A549 (cell line): ENCODE data around the gene CACNB1. TPM values are rescaled to one million over a fixed set of nuclear protein-coding genes. Genes with fewer than 3 reads are reported as not detected.

Source experiments
- ATAC-seq, 2 experiments: fragments of 200-7000 bp in 1 of 2; fragments of >200 bp in 1 of 2; cut with Nextera tagmentation in 1 of 2; cut with Tn5 transposase in 1 of 2; 3 replicates each; pipeline versions ENCODE4 v1.8.0 to v1.9.1; 2018 to 2020; ENCODE audit warnings: mild to moderate bottlenecking in 1 of 2, moderate library complexity in 1 of 2
- CTCF ChIA-PET: fragments of 300-600 bp; sonication (Branson Sonifier 250); formaldehyde crosslinking; extraction: SDS; loops from one replicate; lab custom pipeline; 2021; ENCODE audit warnings: antibody characterized with exemption, inconsistent platforms; lab: Yijun Ruan, JAX
- POLR2A ChIA-PET: fragments of 350-600 bp; formaldehyde crosslinking; extraction: SDS; loops from one replicate; lab custom pipeline; 2021; ENCODE audit warnings: antibody characterized with exemption, inconsistent platforms; lab: Yijun Ruan, JAX
- DNase-seq, 2 experiments: peaks; one replicate each; pipeline versions ENCODE4 v3.0.0 to v3.0.0-alpha.2; 2011 to 2016; ENCODE audit warnings: low read depth in 1 of 2, low spot score in 1 of 2
- FAIRE-seq: peaks from 2 replicates; lab custom pipeline; 2011; peaks lifted over from hg19 to GRCh38; lab: Jason Lieb, UNC
- H3K27ac ChIP-seq, 2 experiments: fragments of >200 bp; sonication (Bioruptor Twin); formaldehyde crosslinking; 3 replicates each; pipeline ENCODE4 v1.5.1; 2016 to 2017
- H3K4me1 ChIP-seq: fragments of >200 bp; sonication (Bioruptor Twin); formaldehyde crosslinking; 3 replicates; pipeline ENCODE4 v1.6.1; 2016
- H3K4me2 ChIP-seq: fragments of >200 bp; sonication (Bioruptor Twin); formaldehyde crosslinking; 3 replicates; pipeline ENCODE4 v1.6.1; 2016
- H3K4me3 ChIP-seq: fragments of >200 bp; sonication (Bioruptor Twin); formaldehyde crosslinking; 3 replicates; pipeline ENCODE4 v1.5.1; 2016
- H3K9me3 ChIP-seq: fragments of >200 bp; sonication (Bioruptor Twin); formaldehyde crosslinking; 3 replicates; pipeline ENCODE4 v1.6.1; 2016
- CEBPB ChIP-seq, 2 experiments: fragments of >200 bp in 1 of 2; sonication (Bioruptor Twin) in 1 of 2; formaldehyde crosslinking in 1 of 2; IDR thresholded peaks; 2 replicates each; pipeline ENCODE4 v1.6.1; 2012 to 2016
- CHD4 ChIP-seq: fragments of 200-600 bp; sonication (generic); IDR thresholded peaks from 2 replicates; pipeline ENCODE4 v1.6.1; 2016; ENCODE audit warnings: antibody characterized with exemption, mild to moderate bottlenecking, borderline replicate concordance
- EP300 ChIP-seq, 2 experiments: fragments of >200 bp; sonication (Bioruptor Twin); formaldehyde crosslinking; IDR thresholded peaks; 2 replicates in 1 of 2; 3 replicates in 1 of 2; pipeline ENCODE4 v1.6.1; 2016 to 2017
- ESRRA ChIP-seq: fragments of 150-350 bp; IDR thresholded peaks from 2 replicates; pipeline ENCODE4 v1.6.1; 2014; ENCODE audit warnings: mild to moderate bottlenecking, low read length, borderline replicate concordance
- FOSL2 ChIP-seq, 2 experiments: fragments of 450-650 bp in 1 of 2; fragments of >200 bp in 1 of 2; sonication (Bioruptor Twin) in 1 of 2; formaldehyde crosslinking; IDR thresholded peaks; 2 replicates each; pipeline versions ENCODE4 v1.5.0 to v1.6.1; 2016 to 2020; ENCODE audit warnings: mild to moderate bottlenecking in 1 of 2, moderate library complexity in 1 of 2
- GATA3 ChIP-seq: IDR thresholded peaks from 2 replicates; pipeline ENCODE4 v1.6.1; 2012; ENCODE audit warnings: borderline replicate concordance
- HDAC2 ChIP-seq: fragments of 200-600 bp; sonication (generic); IDR thresholded peaks from 2 replicates; pipeline ENCODE4 v1.6.1; 2016
- HEYL ChIP-seq: fragments of 250-450 bp; sonication (Bioruptor Pico); IDR thresholded peaks from 2 replicates; pipeline ENCODE4 v1.8.0; 2021; ENCODE audit warnings: mild to moderate bottlenecking, moderate library complexity
- HOXB13 ChIP-seq: fragments of 250-450 bp; sonication (Bioruptor Pico); IDR thresholded peaks from 2 replicates; pipeline ENCODE4 v1.5.0; 2020; ENCODE audit warnings: low read depth, mild to moderate bottlenecking, moderate library complexity
- KDM1A ChIP-seq: fragments of 200-600 bp; sonication (generic); IDR thresholded peaks from 2 replicates; pipeline ENCODE4 v1.6.1; 2016; ENCODE audit warnings: low read depth, mild to moderate bottlenecking
- MYC ChIP-seq: IDR thresholded peaks from 2 replicates; pipeline ENCODE4 v1.6.1; 2012; ENCODE audit warnings: mild to moderate bottlenecking, inconsistent platforms, low read length, improper control_type of control experiment, borderline replicate concordance
- NPAS2 ChIP-seq: fragments of 250-450 bp; sonication (Bioruptor Pico); IDR thresholded peaks from 2 replicates; pipeline ENCODE4 v1.8.0; 2022; ENCODE audit warnings: mild to moderate bottlenecking, moderate library complexity, borderline replicate concordance
- NR3C1 ChIP-seq: fragments of >200 bp; sonication (Bioruptor Twin); formaldehyde crosslinking; IDR thresholded peaks from 3 replicates; pipeline ENCODE4 v1.6.1; 2017
- POLR2AphosphoS2 ChIP-seq: conservative IDR thresholded peaks from 2 replicates; pipeline ENCODE4 v1.6.1; 2012; ENCODE audit warnings: low read length, improper control_type of control experiment, inconsistent platforms
- RCOR1 ChIP-seq: fragments of 150-350 bp; IDR thresholded peaks from 2 replicates; pipeline ENCODE4 v1.6.1; 2014; ENCODE audit warnings: antibody characterized with exemption, low read length, low read depth
- SREBF2 ChIP-seq: fragments of 450-650 bp; IDR thresholded peaks from 2 replicates; pipeline ENCODE4 v1.6.1; 2014; ENCODE audit warnings: mild to moderate bottlenecking, moderate library complexity
- TFCP2L1 ChIP-seq: fragments of 250-450 bp; sonication (Bioruptor Pico); IDR thresholded peaks from 2 replicates; pipeline ENCODE4 v1.5.0; 2021; ENCODE audit warnings: mild to moderate bottlenecking
- ZC3H11A ChIP-seq: fragments of 450-650 bp; IDR thresholded peaks from 2 replicates; pipeline ENCODE4 v1.6.1; 2014; ENCODE audit warnings: antibody characterized with exemption, mild to moderate bottlenecking
- ZNF302 ChIP-seq: fragments of 250-450 bp; sonication (Bioruptor Pico); IDR thresholded peaks from 2 replicates; pipeline ENCODE4 v1.9.0; 2021; ENCODE audit warnings: inconsistent platforms, mild to moderate bottlenecking, moderate library complexity
- ZSCAN20 ChIP-seq: fragments of 250-450 bp; sonication (Bioruptor Pico); IDR thresholded peaks from 2 replicates; pipeline ENCODE4 v1.8.0; 2022; ENCODE audit warnings: mild to moderate bottlenecking, moderate library complexity
- WGBS: methylation state at CpG from one replicate; pipeline ENCODE4 v1.1.6; 2017; ENCODE audit errors: missing lambda C conversion rate; 5-methylcytosine and 5-hydroxymethylcytosine counted together
- polyA plus RNA-seq, 4 experiments: library from polyadenylated mRNA; depleted of rRNA in 3 of 4; stranded (reverse); fragments of >200 nt; fragmentation: RNase III in 1 of 4; extraction: RNeasy Plus Mini Kit Qiagen cat#74134 plus additional on column Dnase treatment in 1 of 4; gene quantifications; 2 replicates in 3 of 4; 3 replicates in 1 of 4; pipeline ENCODE4 v1.2.3, GENCODE V29; 2011 to 2017
- TF ChIP-seq, protein P1 (sequence below): IDR thresholded peaks from 2 replicates; pipeline ENCODE4 v1.6.1; 2012
- TF ChIP-seq, protein P2 (sequence below): fragments of 200-600 bp; sonication (generic); IDR thresholded peaks from 2 replicates; pipeline ENCODE4 v1.6.1; 2016; ENCODE audit warnings: antibody characterized with exemption, mild to moderate bottlenecking, moderate library complexity
- TF ChIP-seq, protein P3 (sequence below): fragments of >200 bp; sonication (Bioruptor Twin); formaldehyde crosslinking; IDR thresholded peaks from 3 replicates; pipeline ENCODE4 v1.5.1; 2016
- TF ChIP-seq, protein P4 (sequence below): fragments of 150-350 bp; IDR thresholded peaks from 2 replicates; pipeline ENCODE4 v1.6.1; 2014; ENCODE audit warnings: low read depth, mild to moderate bottlenecking, low read length
- TF ChIP-seq, protein P5 (sequence below): IDR thresholded peaks from 2 replicates; pipeline ENCODE4 v1.6.1; 2012; ENCODE audit warnings: low read depth, borderline replicate concordance

CACNB1 gene
- polyA plus RNA-seq, 2 of the 4 experiments (the other 2 are of a cell fraction): 3.6 to 3.9 TPM

DNA sequence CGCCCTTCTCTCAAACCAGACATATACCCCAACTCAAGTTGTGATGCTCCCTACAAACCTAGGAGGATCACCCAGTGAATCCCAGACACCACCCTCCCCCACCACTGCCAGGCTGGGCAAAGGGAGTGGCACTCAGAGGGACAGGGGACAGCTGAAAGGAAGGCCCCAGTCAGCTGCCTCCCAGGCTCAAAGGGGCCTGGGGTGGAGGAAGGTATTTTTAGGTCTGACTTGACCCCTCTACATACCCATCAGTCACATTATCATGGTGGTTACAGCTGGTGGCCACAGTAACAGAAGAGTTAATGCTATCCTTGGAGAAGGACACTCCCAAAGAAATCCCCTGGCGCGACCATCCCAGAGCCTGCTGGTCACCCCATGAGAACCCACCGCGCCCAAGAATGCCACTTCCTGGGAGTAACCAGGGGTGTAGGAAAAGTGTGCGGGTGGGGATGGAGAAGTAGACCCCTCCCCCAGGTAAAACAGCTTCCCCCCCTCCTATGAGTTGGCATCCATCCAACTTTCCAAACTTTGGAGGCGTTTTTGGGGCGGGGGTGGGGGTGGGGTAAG, 1.1 kb downstream of the CACNB1 start:
- H3K4me2 ChIP-seq: peak overlapping the region; percentile 99
- CTCF ChIA-PET: interaction anchor here (1.4 to 31.5 kb wide), 7 partner anchors 10 to 44 kb away, joined by 4 to 1140 read pairs (median 20); partner anchors contain the start of gene ARL5C
- no peaks in the 10 kb centered on the region for H3K9me3 ChIP-seq
- ATAC-seq (no peak), DNase-seq (no peak), FAIRE-seq (no peak)
- peak overlapping the region; percentile 94 to 96 for H3K27ac ChIP-seq
- POLR2A ChIA-PET: interaction anchor here (0.9 to 2.6 kb wide), 2 partner anchors 7 to 32 kb away, joined by 3 to 6 read pairs; no protein-coding TSS in a partner anchor
- H3K4me3 ChIP-seq: peak overlapping the region; percentile 96
- peaks cover 37% of the 10 kb centered on the region for H3K4me1 ChIP-seq
- no peak for TF ChIP-seq SREBF2
- no peak for TF ChIP-seq FOSL2 (IDR thresholded peaks at IDR 0.05)
- no peak for TF ChIP-seq FOSL2 (CRISPR knock-in tag; IDR thresholded peaks at IDR 0.05)
- no peak for TF ChIP-seq HDAC2
- TF ChIP-seq ESRRA: no peak
- TF ChIP-seq MYC: no peak
- TF ChIP-seq ZC3H11A: no peak
- no peak for TF ChIP-seq CHD4
- TF ChIP-seq ZSCAN20: no peak
- TF ChIP-seq ZNF302 (CRISPR knock-in tag): no peak
- TF ChIP-seq KDM1A: no peak
- no peak for TF ChIP-seq RCOR1
- TF ChIP-seq CEBPB (IDR thresholded peaks at IDR 0.05): no peak
- TF ChIP-seq EP300 (IDR thresholded peaks at IDR 0.05): no peak
- no peak for TF ChIP-seq POLR2AphosphoS2
- TF ChIP-seq, protein P1, sequence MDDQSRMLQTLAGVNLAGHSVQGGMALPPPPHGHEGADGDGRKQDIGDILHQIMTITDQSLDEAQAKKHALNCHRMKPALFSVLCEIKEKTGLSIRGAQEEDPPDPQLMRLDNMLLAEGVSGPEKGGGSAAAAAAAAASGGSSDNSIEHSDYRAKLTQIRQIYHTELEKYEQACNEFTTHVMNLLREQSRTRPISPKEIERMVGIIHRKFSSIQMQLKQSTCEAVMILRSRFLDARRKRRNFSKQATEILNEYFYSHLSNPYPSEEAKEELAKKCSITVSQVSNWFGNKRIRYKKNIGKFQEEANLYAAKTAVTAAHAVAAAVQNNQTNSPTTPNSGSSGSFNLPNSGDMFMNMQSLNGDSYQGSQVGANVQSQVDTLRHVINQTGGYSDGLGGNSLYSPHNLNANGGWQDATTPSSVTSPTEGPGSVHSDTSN: no peak
- no peak for TF ChIP-seq GATA3
- TF ChIP-seq HEYL: no peak
- 62% methylated on average over 6 of the region's 8 CpGs for WGBS

DNA sequence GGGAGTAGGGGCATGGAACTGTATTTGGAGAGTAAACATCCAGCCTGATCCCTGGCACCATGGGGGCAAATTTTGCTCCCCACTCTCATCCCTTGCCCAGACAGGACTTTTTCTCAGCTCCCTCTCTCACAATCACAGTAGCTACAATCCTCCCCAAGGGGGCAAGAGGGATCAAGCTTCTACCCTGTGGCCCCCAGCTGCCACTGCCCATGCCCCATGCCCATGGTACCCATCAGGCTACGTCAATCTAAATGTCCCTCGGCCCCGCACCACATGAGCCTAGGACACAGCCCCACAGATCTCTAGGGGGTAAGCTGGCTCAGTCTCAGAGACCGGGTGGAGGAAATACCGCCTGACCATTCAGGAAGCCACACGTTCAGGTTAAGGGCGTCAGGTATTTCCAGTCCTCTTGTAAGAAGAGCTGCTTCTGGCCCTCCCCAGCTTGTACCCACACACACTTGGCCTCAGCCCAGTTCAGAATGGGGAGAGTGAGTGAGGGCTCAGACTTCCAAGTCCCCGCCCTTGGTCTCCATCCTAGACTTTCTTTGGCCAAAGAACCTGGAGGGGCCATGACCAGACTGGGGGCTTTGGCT, 1.8 kb downstream of the CACNB1 start:
- CTCF ChIA-PET: interaction anchor here (0.9 to 31.5 kb wide), 10 partner anchors 9 to 213 kb away, joined by 3 to 1140 read pairs (median 8); partner anchors contain the start of gene ARL5C
- 89% methylated on average over 8 of the region's 8 CpGs for WGBS
- no peak for TF ChIP-seq HOXB13 (CRISPR knock-in tag)
- TF ChIP-seq ZNF302 (CRISPR knock-in tag): no peak
- TF ChIP-seq, protein P2, sequence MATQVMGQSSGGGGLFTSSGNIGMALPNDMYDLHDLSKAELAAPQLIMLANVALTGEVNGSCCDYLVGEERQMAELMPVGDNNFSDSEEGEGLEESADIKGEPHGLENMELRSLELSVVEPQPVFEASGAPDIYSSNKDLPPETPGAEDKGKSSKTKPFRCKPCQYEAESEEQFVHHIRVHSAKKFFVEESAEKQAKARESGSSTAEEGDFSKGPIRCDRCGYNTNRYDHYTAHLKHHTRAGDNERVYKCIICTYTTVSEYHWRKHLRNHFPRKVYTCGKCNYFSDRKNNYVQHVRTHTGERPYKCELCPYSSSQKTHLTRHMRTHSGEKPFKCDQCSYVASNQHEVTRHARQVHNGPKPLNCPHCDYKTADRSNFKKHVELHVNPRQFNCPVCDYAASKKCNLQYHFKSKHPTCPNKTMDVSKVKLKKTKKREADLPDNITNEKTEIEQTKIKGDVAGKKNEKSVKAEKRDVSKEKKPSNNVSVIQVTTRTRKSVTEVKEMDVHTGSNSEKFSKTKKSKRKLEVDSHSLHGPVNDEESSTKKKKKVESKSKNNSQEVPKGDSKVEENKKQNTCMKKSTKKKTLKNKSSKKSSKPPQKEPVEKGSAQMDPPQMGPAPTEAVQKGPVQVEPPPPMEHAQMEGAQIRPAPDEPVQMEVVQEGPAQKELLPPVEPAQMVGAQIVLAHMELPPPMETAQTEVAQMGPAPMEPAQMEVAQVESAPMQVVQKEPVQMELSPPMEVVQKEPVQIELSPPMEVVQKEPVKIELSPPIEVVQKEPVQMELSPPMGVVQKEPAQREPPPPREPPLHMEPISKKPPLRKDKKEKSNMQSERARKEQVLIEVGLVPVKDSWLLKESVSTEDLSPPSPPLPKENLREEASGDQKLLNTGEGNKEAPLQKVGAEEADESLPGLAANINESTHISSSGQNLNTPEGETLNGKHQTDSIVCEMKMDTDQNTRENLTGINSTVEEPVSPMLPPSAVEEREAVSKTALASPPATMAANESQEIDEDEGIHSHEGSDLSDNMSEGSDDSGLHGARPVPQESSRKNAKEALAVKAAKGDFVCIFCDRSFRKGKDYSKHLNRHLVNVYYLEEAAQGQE: no peak
- TF ChIP-seq SREBF2: no peak
- TF ChIP-seq, protein P3, sequence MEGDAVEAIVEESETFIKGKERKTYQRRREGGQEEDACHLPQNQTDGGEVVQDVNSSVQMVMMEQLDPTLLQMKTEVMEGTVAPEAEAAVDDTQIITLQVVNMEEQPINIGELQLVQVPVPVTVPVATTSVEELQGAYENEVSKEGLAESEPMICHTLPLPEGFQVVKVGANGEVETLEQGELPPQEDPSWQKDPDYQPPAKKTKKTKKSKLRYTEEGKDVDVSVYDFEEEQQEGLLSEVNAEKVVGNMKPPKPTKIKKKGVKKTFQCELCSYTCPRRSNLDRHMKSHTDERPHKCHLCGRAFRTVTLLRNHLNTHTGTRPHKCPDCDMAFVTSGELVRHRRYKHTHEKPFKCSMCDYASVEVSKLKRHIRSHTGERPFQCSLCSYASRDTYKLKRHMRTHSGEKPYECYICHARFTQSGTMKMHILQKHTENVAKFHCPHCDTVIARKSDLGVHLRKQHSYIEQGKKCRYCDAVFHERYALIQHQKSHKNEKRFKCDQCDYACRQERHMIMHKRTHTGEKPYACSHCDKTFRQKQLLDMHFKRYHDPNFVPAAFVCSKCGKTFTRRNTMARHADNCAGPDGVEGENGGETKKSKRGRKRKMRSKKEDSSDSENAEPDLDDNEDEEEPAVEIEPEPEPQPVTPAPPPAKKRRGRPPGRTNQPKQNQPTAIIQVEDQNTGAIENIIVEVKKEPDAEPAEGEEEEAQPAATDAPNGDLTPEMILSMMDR: no peak
- TF ChIP-seq NPAS2 (CRISPR knock-in tag): no peak
- TF ChIP-seq, protein P4, sequence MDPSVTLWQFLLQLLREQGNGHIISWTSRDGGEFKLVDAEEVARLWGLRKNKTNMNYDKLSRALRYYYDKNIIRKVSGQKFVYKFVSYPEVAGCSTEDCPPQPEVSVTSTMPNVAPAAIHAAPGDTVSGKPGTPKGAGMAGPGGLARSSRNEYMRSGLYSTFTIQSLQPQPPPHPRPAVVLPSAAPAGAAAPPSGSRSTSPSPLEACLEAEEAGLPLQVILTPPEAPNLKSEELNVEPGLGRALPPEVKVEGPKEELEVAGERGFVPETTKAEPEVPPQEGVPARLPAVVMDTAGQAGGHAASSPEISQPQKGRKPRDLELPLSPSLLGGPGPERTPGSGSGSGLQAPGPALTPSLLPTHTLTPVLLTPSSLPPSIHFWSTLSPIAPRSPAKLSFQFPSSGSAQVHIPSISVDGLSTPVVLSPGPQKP: no peak
- no peak for TF ChIP-seq NR3C1
- no peak for TF ChIP-seq RCOR1
- TF ChIP-seq FOSL2 (IDR thresholded peaks at IDR 0.05): no peak
- no peak for TF ChIP-seq FOSL2 (CRISPR knock-in tag; IDR thresholded peaks at IDR 0.05)
- TF ChIP-seq, protein P5, sequence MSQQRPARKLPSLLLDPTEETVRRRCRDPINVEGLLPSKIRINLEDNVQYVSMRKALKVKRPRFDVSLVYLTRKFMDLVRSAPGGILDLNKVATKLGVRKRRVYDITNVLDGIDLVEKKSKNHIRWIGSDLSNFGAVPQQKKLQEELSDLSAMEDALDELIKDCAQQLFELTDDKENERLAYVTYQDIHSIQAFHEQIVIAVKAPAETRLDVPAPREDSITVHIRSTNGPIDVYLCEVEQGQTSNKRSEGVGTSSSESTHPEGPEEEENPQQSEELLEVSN: no peak
- TF ChIP-seq TFCP2L1 (CRISPR knock-in tag): no peak
- H3K4me3 ChIP-seq: no peak overlapping the region
- H3K4me2 ChIP-seq: peak overlapping the region; percentile 99
- FAIRE-seq (no peak), ATAC-seq (no peak), DNase-seq (no peak)
- no peaks in the 10 kb centered on the region for H3K9me3 ChIP-seq
- H3K4me1 ChIP-seq: peaks cover 35% of the 10 kb centered on the region
- H3K27ac ChIP-seq: peak overlapping the region in 1 of 2 experiments; percentile 96; a peak in 3 of 6 replicates
- POLR2A ChIA-PET: interaction anchor here (0.9 to 2.6 kb wide), 2 partner anchors 8 to 31 kb away, joined by 3 to 6 read pairs; no protein-coding TSS in a partner anchor
